Measurements from ENCODE around the gene RPS6KA6.

Gene RPS6KA6

DNA sequence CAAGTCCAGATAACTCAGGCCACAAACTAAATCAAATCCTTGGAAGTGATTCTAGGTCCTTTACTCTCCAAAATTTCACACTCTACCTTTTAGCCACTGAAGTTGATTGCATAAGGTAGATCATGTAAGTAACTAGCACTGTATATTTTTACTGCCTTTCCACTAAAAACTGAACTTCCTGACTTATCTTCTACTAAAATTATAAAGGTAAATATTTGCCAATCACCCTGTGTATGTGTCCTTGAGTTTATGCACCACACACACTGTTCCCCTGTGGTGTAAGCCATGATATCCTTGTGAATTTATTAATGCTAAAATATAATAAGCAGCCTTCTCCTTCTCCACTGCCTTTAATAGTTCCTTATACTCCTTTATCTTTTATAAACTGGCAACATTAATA lies 25.6 kb downstream of the RPS6KA6 start:
- no peak for DNase-seq (ENCODE audit: low spot score)

DNA sequence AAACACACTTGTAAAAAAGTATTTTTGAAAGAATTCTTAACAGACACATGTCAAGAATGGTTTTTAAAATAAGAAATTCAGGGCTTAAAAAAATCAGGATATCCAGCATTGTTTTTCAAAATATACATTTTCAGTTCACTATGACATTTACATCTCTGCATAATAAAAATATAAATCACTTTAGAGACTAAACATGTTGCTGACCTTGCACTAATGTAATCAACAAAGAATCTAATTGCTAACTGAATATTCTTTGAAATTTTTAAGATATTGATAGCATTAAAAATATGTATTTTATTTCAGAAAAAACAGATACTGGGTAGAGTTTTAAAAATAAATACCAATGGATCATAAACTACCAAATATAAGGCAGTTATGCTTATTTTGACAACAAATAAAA lies 26.4 kb downstream of the RPS6KA6 start:
- DNase-seq (ENCODE audit: low spot score): no peak

DNA sequence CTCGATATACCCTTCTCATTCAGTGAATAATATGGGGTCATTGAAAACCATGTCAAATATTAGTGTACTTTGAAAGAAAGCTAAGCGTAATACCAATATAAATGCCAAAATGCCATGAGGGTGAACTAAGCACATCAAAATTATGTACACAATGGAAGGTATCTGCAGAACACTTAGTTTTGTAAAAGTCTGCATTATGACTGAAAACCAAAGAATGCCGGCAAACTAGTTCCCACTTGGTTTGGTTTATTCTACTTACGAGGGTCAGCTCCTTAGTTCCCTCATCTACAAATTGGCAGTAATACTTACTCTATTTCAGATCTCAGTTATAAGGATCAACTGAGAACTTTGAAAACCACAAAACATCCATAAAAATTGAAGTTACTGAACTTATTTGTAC lies 27.3 kb downstream of the RPS6KA6 start:
- DNase-seq (ENCODE audit: low spot score): no peak

DNA sequence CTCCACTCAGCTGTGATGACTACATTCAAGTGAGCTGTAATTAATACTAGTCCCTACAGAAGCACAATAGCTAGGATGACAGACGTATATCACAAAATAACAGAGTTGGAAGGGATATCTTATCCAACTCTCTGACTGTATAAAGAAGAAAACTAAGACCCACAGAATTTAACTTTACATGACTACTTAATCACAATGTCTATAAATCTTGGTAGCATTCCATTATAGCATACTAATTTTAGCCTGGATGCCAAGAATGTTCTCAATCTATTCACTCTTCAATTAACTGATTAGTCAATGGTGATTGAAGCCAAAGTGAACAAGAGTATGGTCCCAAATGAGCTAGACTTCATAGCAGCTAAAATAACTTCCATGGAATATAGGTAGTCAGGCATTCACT lies 31.2 kb downstream of the RPS6KA6 start:
- DNase-seq (ENCODE audit: low spot score): no peak

DNA sequence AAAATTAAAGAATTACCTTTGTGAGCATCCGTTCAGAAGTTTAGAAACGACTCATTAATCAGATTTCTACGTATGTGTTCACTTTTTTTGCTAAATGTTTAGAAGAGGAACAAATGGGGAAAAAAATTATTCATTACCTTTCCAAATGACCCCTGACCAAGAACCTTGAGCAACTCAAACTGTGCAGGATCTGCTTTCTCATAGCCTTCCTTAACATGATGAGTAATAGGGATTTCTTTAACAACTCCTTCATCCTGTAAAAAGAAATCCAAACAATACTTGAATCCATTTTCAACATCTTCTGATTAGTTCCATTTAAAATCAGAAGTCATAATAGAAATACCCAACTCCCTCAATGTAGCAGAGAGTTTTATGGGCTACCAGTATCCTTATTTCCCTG lies 32.1 kb downstream of the RPS6KA6 start:
- DNase-seq (ENCODE audit: low spot score): peak; percentile 2

DNA sequence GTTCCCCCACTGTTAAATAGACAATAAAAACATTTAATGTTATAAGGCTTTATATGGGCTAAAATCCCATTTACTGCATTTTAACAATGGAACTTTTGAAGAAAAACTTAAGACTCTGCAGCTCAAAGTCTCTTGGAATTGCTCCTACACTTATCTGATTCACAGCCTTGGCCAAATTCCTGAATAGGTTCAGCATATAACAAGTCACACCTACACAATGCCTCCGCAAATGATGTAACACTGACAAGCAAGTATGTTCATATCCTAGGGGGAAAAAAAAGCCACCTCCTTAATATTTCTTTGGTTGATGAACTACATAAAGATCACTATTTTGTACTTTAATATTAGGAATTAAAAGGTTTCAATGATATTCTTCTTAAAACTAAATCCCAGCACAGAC lies 34.5 kb downstream of the RPS6KA6 start:
- no peak for DNase-seq (ENCODE audit: low spot score)

DNA sequence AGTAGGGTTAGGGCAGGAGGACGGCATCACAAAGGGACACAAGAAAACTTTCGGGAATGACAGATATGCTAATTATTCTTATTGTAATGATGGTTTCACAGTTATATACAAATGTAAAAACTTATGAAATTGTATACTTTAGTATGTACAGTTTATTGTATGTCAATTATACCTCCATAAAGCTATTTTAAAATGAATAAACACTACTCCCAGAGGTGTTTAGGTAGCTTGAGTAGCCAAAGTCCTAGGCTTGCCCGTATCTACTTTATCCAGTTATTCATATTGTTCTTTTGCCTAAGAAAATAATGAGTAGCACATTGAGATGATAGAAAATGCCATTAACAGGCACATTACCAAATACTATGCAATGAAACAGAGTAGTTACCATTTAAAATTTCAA lies 43.0 kb downstream of the RPS6KA6 start:
- no peak for DNase-seq (ENCODE audit: low spot score)

DNA sequence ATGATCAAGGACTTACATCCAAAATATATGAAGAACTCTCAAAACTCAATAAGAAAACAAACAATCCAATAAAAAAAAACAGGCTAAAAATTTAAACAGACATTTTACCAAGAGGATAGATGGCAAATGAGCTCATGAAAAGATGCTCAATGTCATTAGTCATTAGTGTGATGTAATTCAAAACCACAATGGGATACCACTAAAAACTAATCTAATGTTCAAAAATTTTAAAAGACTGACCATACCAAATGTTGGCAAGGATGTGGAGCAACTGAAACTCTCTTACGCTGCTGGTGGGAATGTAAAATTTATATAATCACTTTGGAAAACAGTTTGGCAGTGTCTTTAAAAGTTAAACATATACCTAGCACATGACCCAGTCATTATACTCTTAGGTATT lies 43.7 kb downstream of the RPS6KA6 start:
- DNase-seq (ENCODE audit: low spot score): no peak

DNA sequence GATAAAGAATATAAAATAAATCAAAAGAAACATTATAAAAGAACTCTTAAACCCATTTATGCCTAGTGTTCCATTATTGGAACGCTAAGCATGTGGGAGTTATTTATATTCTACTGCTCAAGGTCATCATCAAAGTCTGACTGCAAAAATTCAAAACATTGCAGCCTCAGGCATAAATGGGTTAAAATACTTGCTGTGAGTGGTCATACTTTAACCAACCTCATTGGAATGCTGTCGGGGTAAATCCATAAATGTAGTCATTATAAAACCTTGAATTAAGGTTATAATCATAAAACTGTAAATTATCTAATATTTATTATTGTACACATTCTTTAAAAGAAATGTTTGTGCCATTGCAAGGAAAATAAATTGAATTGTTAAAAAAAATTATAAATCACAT lies 55.0 kb downstream of the RPS6KA6 start:
- DNase-seq (ENCODE audit: low spot score): no peak

DNA sequence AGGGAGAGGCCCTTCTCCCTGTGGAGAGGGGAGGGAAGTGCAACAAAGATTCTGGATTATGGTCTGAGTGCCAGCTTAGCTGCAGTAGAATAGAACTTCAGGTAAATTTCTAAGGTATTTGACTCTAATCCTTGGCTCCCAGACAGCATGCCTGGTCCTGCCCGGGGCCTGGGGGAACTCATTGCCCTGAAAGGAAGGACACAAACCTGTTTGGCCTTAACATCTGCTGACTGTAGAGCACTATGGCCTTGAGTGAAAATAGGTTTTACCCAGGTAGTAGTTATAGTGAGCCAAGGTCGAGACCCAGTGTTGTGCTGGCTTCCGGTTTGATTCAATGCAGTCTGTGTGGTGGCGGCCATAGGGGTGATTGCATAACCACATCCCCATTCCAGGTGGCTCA lies 64.4 kb downstream of the RPS6KA6 start:
- no peak for DNase-seq (ENCODE audit: low spot score)

DNA sequence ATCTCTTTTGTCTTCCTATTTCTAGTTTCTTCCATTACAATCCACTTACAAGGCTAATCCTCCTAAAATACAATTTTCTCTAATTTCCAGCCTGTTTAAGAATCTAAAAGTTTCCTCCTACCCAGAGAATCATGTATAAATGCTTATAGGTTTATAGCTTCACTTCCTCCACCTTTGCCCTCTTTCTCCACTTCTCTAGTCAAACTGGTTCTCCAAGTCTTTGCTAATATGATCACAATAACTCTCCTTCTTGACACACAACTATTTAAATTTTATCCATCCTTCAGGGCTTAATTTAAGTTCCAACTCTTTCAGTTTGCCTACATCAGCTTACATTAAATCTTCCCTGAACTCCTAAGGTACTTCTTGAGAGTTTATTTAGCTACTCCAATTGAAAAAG lies 69.2 kb downstream of the RPS6KA6 start:
- no peak for DNase-seq (ENCODE audit: low spot score)

DNA sequence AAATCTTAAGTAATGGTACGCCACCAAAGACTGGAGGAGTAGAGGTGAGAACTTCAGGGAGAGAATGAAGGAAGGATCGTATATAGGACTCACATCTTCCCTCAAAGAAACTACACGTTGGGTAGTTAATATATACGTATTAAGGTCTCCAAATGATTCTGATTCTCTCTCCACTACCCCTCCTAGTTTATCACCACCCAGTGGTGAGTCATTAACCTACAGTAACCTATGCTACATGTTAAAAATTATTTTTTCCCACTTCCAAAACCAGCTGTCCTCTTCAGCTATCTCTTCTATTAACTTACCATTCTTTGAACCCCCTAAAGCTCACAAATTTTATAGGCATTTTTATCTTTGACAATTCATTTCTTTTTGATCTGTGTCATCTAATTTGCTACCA lies 69.7 kb downstream of the RPS6KA6 start:
- DNase-seq (ENCODE audit: low spot score): no peak

DNA sequence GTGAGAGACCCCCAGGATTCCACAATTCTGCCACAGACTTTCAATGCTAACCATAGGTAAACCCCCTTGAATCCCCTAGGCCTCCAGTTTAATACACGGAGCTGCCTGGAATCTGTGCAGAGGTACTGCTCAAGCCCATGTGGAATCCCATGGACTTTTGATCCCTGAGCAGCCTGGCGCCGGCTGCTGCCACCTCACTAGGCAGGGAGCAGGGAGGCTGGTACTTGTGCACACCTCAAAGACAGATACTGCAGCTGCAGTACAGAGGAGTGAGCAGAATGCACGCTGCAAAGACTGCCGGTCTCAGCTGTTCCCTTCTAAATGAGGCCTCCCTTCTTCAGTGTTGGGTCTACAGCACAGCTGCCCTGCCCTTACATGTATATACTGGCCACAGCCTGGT lies 79.4 kb downstream of the RPS6KA6 start:
- DNase-seq (ENCODE audit: low spot score): no peak

DNA sequence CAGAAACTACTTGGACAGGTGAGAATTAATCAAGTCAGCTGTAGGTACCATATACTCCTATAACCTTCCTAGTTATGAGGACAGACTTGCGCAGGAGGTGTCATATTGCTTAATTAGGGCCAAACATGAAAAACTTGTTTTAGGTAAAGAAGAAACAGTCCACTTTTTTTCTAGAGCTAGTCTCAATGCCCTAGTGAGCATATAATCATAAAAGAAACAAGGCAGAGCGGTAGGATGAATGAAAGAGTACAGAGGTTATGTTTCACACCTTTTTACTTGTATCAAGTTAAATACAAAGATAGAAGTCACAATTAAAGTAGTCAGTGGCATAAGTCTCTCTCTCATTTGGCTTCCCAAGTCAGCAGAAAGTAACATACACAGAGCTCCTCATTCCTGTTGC lies 88.9 kb downstream of the RPS6KA6 start:
- DNase-seq (ENCODE audit: low spot score): no peak

DNA sequence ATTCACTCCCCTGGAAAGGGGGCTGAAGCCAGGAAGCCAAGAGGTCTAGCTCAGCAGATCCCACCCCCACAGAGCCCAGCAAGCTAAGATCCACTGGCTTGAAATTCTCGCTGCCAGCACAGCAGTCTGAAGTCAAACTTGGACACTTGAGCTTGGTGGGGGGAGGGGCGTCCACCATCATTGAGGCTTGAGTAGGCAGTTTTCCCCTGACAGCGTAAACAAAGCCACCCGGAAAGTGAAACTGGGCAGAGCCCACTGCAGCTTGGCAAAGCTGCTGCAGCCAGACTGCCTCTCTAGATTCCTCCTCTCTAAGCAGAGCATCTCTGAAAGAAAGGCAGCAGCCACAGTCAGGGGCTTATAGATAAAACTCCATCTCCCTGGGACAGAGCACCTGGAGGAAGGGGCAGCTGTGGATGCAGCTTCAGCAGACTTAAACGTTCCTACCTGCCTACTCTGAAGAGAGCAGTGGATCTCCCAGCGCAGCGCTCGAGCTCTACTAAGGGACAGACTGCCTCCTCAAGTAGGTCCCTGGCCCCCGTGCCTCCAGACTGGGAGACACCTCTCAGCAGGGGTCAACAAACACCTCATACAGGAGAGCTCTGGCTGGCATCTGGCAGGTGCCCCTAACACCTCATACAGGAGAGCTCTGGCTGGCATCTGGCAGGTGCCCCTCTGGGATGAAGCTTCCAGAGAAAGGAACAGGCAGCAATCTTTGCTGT lies 108.4 kb downstream of the RPS6KA6 start:
- DNase-seq (ENCODE audit: low spot score): peak; percentile 1

DNA sequence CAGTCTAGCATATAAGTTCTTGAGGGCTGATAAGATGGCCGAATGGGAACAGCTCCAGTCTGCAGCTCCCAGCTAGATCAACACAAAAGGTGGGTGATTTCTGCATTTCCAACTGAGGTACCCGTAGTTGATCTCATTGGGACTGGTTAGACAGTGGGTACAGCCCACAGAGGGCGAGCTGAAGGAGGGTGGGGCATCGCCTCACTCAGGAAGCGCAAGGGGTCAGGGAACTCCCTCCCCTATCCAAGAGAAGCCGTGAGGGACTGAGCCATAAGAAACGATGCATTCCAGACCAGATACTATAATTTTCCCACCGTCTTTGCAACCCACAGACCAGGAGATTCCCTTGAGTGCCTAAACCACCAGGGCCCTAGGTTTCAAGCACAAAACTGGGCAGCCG lies 109.0 kb downstream of the RPS6KA6 start:
- DNase-seq (ENCODE audit: low spot score): no peak

DNA sequence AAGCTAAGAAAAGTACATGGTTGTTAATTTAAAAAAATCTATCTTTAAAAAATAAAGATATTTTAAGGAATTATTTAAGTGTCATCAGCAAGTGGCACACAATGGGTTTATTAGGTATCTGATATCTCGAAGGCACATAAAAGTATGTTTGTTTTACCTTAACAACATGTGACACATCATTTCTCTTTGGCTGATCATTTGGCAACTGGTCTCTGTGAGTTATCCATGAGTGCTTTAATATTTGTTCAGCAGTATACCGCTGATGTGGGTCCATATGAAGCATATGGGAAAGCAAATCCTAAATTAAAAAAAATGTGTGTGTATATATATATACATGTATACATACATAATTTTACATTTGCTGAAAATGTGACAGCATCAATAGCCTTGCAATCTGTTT lies 123.2 kb downstream of the RPS6KA6 start:
- no peak for DNase-seq (ENCODE audit: low spot score)

DNA sequence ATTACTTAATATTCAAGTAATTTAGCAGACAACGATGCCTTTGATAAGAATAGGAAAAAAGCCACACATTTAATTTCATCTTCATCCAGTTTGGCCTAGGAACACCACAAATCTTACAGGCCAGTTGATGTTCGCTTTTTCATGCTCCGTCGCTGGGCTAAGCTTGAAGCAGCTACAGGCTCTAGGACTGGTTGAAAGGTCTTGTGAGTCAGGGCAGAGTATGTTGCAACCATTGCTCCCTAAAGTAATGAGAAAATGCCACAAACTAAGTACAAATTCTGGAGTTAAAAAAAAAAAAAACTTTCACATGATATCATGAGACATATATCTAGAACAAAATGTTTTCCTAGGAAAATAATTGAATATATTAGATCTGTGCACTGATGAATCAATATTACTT lies 123.8 kb downstream of the RPS6KA6 start:
- no peak for DNase-seq (ENCODE audit: low spot score)

DNA sequence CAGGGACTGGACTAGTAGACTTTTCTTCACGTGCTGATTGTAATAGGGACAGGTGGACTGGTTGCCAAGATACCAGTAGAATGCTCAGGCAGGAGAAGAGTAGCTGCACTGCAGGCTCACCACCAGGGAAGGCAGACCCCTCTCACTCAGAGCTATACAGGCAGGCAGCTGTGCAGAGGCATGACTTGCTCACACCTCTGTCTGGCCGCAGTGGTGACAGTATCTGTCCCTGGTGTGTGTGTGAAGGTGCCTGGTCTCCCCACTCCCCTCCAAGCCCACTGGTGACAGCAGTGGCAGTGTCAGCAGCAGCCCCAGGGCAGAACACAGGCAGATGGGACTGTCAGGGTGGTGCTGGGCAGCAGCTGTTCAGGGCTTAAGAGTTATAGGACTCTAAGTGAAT lies 140.7 kb downstream of the RPS6KA6 start:
- DNase-seq (ENCODE audit: low spot score): no peak

DNA sequence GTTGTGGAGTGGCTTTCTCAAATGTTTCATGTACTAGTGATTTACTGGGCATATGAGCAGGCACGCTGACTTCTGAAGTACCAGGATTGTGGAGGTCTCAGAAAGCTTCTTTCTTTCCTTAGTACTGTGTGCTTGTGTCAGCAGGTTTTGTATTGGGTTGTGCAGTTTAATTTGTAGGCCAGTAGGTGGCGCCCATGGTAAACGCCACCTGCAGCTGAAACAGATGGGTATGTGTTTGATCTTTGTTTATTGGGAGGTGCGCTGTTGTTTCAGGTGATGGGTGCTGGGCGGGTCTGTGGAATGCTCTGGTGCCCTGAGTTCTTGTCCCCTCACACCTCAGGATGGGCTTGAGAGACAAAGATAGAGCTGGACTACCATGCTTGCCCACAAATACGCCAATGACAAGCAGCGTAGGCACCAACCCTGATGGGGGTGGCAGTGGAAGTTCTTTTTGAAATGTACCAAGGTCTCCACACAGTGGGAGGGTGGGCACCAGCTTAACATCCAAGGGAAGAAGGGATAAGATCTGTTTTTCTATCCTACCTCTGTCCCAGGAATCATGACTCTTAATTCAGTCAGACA lies 141.5 kb downstream of the RPS6KA6 start:
- DNase-seq (ENCODE audit: low spot score): peak; percentile 58

DNA sequence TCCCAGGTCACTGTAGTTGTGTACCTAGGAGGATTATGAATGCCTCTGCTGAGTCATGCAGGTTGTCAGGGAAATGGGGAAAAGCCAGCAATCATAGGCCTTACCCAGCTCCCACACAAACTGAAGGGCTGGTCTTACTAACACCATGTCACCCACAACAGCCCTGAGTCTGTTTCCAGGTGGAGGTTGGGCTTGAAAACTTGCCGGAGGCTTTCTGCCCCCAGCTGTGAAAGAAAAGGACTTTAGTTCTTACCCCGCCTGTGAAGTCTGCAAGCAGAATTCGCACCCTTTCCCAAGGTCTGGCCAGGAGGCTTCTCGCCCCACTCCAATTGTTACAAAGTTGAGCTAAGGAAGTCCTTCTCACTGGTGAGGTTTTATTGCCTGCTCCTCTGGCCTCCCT lies 143.9 kb downstream of the RPS6KA6 start:
- peak; percentile 17 for DNase-seq (ENCODE audit: low spot score)

All from kidney tubule cell (primary cell).